T47D (cell line): ENCODE results near the gene MME.

Experiments used
- DNase-seq, 2 experiments: peaks; one replicate each; pipeline versions ENCODE4 v3.0.0 to v3.0.0-alpha.2; 2011 to 2012; ENCODE audit warnings: low read depth in 1 of 2, low spot score in 1 of 2
- JUND ChIP-seq: IDR thresholded peaks from 2 replicates; pipeline ENCODE4 v1.6.1; 2012; ENCODE audit warnings: low read depth
- in situ Hi-C: cut with HindIII; loops from 2 replicates; pipeline ENCODE4 v1.10.0; 2016; ENCODE audit warnings: low sequenced_read_pairs, low pct_unique_long_range_greater_than_20kb

The MME gene

DNA sequence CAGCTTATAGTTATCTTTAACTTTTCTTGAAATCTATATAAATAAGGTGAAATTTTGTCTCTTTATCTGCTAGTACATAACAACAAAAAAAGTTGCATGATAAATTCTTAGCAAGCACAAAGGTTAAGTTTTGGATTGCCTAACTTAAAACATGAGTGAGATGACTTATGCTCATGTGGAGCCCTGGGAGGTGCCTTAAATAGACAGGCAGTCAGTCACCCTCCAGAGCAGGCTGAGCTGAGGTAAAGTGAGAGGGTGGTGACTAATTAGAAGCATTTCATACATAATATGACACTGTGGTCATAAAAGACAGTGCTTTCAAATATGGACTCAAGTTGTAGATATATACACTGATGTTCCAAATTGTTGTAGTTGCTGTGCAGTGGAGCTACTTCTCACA is 14.6 kb upstream of the MME start:
- in situ Hi-C loops, result no loop called here
- DNase-seq, result no peak

DNA sequence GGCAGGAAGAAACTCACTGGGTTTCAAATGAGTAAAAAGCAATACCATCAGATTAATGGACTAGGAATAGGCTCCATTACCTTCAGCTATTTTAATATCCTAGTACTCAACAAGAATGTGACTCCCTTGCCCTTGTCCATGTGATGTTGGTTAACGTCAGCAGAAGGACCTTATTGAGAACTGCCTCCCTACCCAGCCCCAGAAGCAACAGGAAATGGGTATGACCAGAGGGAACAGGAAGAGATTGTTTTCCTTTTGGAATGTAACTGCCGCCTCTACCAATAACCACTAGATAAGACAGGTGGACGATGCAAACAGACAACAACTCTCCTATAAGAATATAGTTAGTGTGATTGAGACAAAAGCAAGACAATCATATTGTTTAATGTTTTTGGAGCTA is 10.4 kb upstream of the MME start:
- in situ Hi-C loops, result no loop called here
- no peak for DNase-seq
- TF ChIP-seq JUND, result no peak

More for the DNA sequence above, 14.6 kb upstream of the MME start:
- no peak for TF ChIP-seq JUND

- no peak for TF ChIP-seq JUND
- in situ Hi-C loops, result no loop called here
- DNase-seq, result no peak
Observed at GRCh38 chr3:155070316-155070715, 9.8 kb upstream of the MME start.

- in situ Hi-C loops, result no loop called here
- TF ChIP-seq JUND, result no peak
- no peak for DNase-seq
Observed at GRCh38 chr3:155070932-155071387, 9.2 kb upstream of the MME start.

GRCh38 chr3:155075200-155075599 is 4.9 kb upstream of the MME start:
- no peak for DNase-seq
- in situ Hi-C loops, result no loop called here
- TF ChIP-seq JUND, result no peak

- no peak for TF ChIP-seq JUND
- in situ Hi-C loops, result no loop called here
- no peak for DNase-seq
Observed at GRCh38 chr3:155076888-155077287, 3.2 kb upstream of the MME start.

DNA sequence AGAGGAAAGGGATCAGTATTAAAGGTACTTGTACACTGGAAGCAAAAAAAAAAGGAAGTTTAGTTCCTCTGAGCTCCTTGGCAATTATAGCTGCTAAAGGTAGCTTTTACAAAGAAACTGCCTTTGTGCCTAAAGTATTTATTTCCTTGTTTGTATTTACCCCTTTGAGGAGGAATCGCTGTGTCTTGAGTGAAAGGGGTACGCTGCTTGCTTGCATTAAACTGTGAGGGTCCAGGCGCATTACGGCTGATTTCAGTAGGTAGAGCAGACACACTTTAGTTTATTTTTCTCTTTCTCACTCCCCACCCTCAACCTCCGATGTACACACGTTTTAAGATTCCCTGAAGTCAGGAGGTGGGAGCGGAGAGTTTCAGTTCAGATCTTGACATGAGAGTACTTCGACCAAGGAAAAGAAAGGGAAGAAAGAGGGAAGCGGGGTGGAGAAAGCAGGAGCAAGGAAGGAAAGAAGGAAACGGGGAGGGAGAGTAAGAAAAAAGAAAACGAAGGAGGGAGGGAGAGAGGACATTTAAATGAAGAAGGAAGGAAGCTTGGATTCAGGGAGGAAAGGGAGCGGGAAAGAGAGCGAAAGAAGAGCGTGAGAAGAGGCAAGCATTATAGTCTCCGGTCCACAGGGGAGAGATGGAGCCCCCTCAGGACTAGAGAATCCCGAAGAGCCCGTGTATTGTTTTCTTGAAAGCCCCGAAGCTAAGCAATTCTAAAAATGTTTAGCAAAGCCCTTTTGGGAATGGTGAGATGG is 1.2 kb upstream of the MME start:
- in situ Hi-C loops, result no loop called here
- TF ChIP-seq JUND, result no peak
- DNase-seq, result peak in 1 of 2 experiments; percentile 13

GRCh38 chr3:155079468-155079745 is 712 bp upstream of the MME start:
- DNase-seq, result no peak
- TF ChIP-seq JUND, result no peak
- in situ Hi-C loops, result no loop called here

GRCh38 chr3:155080692-155081091 is 573 bp downstream of the MME start:
- peak in 1 of 2 experiments; percentile 31 for DNase-seq
- no peak for TF ChIP-seq JUND
- in situ Hi-C loops, result no loop called here

GRCh38 chr3:155083313-155083905 is 3.3 kb downstream of the MME start:
- in situ Hi-C loops, result no loop called here
- no peak for TF ChIP-seq JUND
- DNase-seq, result no peak

DNA sequence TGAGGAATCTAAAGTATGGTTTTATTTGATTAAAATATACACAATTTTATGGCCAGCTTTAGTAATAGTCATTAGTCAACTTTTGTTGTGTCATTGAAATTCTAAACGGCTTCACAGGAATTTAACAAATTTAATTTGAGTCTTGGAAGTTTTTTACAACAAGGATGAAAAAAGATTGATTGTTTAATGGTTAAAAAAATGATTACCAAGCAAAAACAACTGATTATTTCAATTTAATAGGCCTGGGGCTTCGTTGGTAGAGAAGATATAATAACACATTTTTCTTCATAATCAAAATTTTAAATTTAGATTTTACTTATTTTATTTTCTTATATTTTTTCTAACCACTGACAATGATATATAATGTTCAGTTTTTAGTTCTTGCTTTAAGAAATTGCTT is 4.4 kb downstream of the MME start:
- in situ Hi-C loops, result no loop called here
- no peak for DNase-seq
- TF ChIP-seq JUND, result no peak

GRCh38 chr3:155086051-155086450 is 5.9 kb downstream of the MME start:
- DNase-seq, result no peak
- TF ChIP-seq JUND, result no peak
- in situ Hi-C loops, result no loop called here

- DNase-seq, result no peak
- no peak for TF ChIP-seq JUND
- in situ Hi-C loops, result no loop called here
Observed at GRCh38 chr3:155088706-155089345, 8.7 kb downstream of the MME start.
